Measurements from ENCODE around the gene TNNC2.
"Not testable (repeated sequence)": the region's sequence is repeated elsewhere in the genome, so short reads cannot be mapped to it uniquely, and the experiment has no call there.

The TNNC2 gene

GRCh38 chr20:45848969-45849582, 22.0 kb upstream of the TNNC2 start:
- DNase-seq (ENCODE audit: low spot score), result no peak

GRCh38 chr20:45848421-45848820, 21.3 kb upstream of the TNNC2 start:
- no peak for DNase-seq (ENCODE audit: low spot score)

GRCh38 chr20:45845452-45845851, 18.3 kb upstream of the TNNC2 start:
- no peak for DNase-seq (ENCODE audit: low spot score)

GRCh38 chr20:45843506-45843905, 16.4 kb upstream of the TNNC2 start:
- DNase-seq (ENCODE audit: low spot score), result no peak

- DNase-seq (ENCODE audit: low spot score), result no peak
Measured at GRCh38 chr20:45842169-45842812, 15.2 kb upstream of the TNNC2 start.

GRCh38 chr20:45841407-45842129, 14.5 kb upstream of the TNNC2 start:
- no peak for DNase-seq (ENCODE audit: low spot score)

GRCh38 chr20:45840700-45841198, 13.6 kb upstream of the TNNC2 start:
- no peak for DNase-seq (ENCODE audit: low spot score)

- DNase-seq (ENCODE audit: low spot score), result no peak
Measured at GRCh38 chr20:45836841-45837240, 9.7 kb upstream of the TNNC2 start.

GRCh38 chr20:45835825-45836224, 8.7 kb upstream of the TNNC2 start:
- DNase-seq (ENCODE audit: low spot score), result no peak

GRCh38 chr20:45835329-45835765, 8.2 kb upstream of the TNNC2 start:
- peak; percentile 45 for DNase-seq (ENCODE audit: low spot score)

- no peak for DNase-seq (ENCODE audit: low spot score)
Measured at GRCh38 chr20:45834797-45835161, 7.7 kb upstream of the TNNC2 start.

GRCh38 chr20:45833883-45834796, 7.0 kb upstream of the TNNC2 start:
- peak; percentile 79 for DNase-seq (ENCODE audit: low spot score)

GRCh38 chr20:45833030-45833882, 6.1 kb upstream of the TNNC2 start, which contains the start of gene SNX21:
Gene SNX21 (plus strand): TSS chr20:45833799. CDS start chr20:45833920, 121 bp downstream.
- peak; percentile 93 for DNase-seq (ENCODE audit: low spot score)

GRCh38 chr20:45832619-45833018, 5.5 kb upstream of the TNNC2 start:
- no peak for DNase-seq (ENCODE audit: low spot score)

GRCh38 chr20:45829673-45830106, 2.6 kb upstream of the TNNC2 start:
- DNase-seq (ENCODE audit: low spot score), result not testable (repeated sequence)

- DNase-seq (ENCODE audit: low spot score), result no peak
Measured at GRCh38 chr20:45828589-45828988, 1.5 kb upstream of the TNNC2 start.

- DNase-seq (ENCODE audit: low spot score), result no peak
Measured at GRCh38 chr20:45827712-45828111, 600 bp upstream of the TNNC2 start.

- DNase-seq (ENCODE audit: low spot score), result no peak
Measured at GRCh38 chr20:45826381-45827019, 612 bp downstream of the TNNC2 start.

GRCh38 chr20:45823949-45824835, 2.9 kb downstream of the TNNC2 start:
- no peak for DNase-seq (ENCODE audit: low spot score)

Measured in RKO (cell line).